Astrocyte of the hippocampus (primary cell): Measurements from ENCODE around the gene ZNF322.

Source experiments
- DNase-seq: peaks from one replicate; pipeline ENCODE4 v3.0.0; 2011; ENCODE audit warnings: low read depth, low spot score

Gene ZNF322

DNA sequence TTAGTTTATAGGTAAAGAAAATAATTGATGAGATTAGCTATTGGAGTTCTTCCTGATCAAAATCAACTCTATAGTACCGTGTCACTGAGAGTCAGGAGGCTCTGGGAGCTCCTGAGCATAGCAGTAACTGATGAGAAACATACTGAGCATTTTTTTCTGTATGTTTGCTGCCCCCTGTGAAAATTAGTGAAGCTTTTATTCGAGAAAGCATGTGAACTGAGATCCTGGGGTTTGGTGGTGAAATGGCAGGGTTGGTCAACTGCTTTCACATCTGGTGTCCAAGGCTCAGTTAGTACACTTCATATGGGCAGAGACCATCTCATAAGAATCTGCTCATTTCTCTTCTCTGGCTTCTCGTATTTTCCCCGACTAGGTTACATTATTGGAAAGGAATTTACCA lies 66.9 kb downstream of the ZNF322 start:
- DNase-seq, result no peak

DNA sequence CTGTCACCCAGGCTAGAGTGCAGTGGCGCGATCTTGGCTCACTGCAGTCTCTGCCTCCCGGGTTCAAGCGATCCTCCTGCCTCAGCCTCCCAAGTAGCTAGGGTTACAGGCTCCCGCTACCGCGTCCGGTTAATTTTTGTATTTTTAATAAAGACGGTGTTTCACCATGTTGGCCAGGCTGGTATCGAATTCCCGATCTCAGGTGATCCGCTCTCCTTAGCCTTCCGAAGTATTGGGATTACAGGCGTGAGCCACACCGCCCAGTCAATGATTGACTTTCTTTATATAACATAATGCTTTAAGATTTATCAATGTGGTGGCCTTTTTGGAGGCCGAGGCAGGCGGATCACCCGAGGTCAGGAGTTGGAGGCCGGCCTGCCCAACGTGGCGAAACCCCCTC lies 70.6 kb downstream of the ZNF322 start:
- DNase-seq, result no peak
